Measurements from ENCODE around the gene EML1.

GRCh38 chr14:99892406-99892805, 99.2 kb downstream of the EML1 start:
- TF ChIP-seq ZNF384 (IDR thresholded peaks at IDR 0.05) (no peak), FOXM1 (IDR thresholded peaks at IDR 0.05; ENCODE audit: borderline replicate concordance) (no peak), FOXA1 (IDR thresholded peaks at IDR 0.05) (no peak), LEF1 (IDR thresholded peaks at IDR 0.05; ENCODE audit: borderline replicate concordance) (no peak), CTBP1 (IDR thresholded peaks at IDR 0.05; ENCODE audit: borderline replicate concordance) (no peak)
- TF ChIP-seq, protein P1, sequence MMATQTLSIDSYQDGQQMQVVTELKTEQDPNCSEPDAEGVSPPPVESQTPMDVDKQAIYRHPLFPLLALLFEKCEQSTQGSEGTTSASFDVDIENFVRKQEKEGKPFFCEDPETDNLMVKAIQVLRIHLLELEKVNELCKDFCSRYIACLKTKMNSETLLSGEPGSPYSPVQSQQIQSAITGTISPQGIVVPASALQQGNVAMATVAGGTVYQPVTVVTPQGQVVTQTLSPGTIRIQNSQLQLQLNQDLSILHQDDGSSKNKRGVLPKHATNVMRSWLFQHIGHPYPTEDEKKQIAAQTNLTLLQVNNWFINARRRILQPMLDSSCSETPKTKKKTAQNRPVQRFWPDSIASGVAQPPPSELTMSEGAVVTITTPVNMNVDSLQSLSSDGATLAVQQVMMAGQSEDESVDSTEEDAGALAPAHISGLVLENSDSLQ (IDR thresholded peaks at IDR 0.05) = no peak

All from HEK293T (cell line).